CD8-positive, alpha-beta memory T cell (primary cell): Measurements from ENCODE around the gene CCDC106. TPM values are rescaled to one million over a fixed set of nuclear protein-coding genes. Genes with fewer than 3 reads are reported as not detected.

Experiments
- CTCF ChIA-PET: fragments of 350-600 bp; sonication (Branson Sonifier 250); formaldehyde crosslinking; loops from one replicate; lab custom pipeline; 2021; ENCODE audit warnings: antibody characterized with exemption; lab: Charles Lee
- POLR2A ChIA-PET: fragments of 350-600 bp; sonication (Branson Sonifier 250); formaldehyde crosslinking; loops from one replicate; lab custom pipeline; 2021; ENCODE audit warnings: antibody characterized with exemption; lab: Charles Lee
- DNase-seq, 5 donors: peaks; one replicate each; pipeline versions ENCODE4 v3.0.0 to v3.0.0-alpha.2; 2020 to 2022; ENCODE audit warnings: mixed read lengths in 1 of 5
- H3K27ac ChIP-seq: one replicate; pipeline ENCODE4 v1.7.0; 2013; ENCODE audit warnings: low read depth, mild to moderate bottlenecking, low read length, moderate library complexity
- H3K27me3 ChIP-seq: 2 replicates; pipeline ENCODE4 v1.7.0; 2013; ENCODE audit warnings: low read length, mild to moderate bottlenecking; ENCODE audit not compliant: insufficient read depth, poor library complexity, severe bottlenecking
- H3K36me3 ChIP-seq: 2 replicates; pipeline ENCODE4 v1.7.0; 2013; ENCODE audit warnings: mild to moderate bottlenecking, low read length, moderate library complexity; ENCODE audit not compliant: insufficient read depth
- H3K4me1 ChIP-seq: 2 replicates; pipeline ENCODE4 v1.7.0; 2013; ENCODE audit warnings: mild to moderate bottlenecking, low read length, moderate library complexity; ENCODE audit not compliant: insufficient read depth
- H3K4me3 ChIP-seq: 2 replicates; pipeline ENCODE4 v1.7.0; 2013; ENCODE audit warnings: mild to moderate bottlenecking, low read length
- H3K9me3 ChIP-seq: 2 replicates; pipeline ENCODE4 v1.7.0; 2013; ENCODE audit warnings: mild to moderate bottlenecking, low read length
- H3K27ac Mint-ChIP-seq, 8 donors: one replicate each; pipeline ENCODE4 v1.8.0; 2020 to 2021; ENCODE audit warnings: mixed read lengths in 8 of 8, mild to moderate bottlenecking in 6 of 8, inconsistent platforms in 3 of 8, moderate library complexity in 3 of 8
- H3K27me3 Mint-ChIP-seq, 2 donors: one replicate each; pipeline ENCODE4 v1.8.0; 2020 to 2021; ENCODE audit warnings: mixed read lengths in 2 of 2, mild to moderate bottlenecking in 1 of 2, moderate library complexity in 1 of 2
- H3K36me3 Mint-ChIP-seq, 3 donors: one replicate each; pipeline ENCODE4 v1.8.0; 2020 to 2021; ENCODE audit warnings: mixed read lengths in 3 of 3, inconsistent platforms in 1 of 3, mild to moderate bottlenecking in 1 of 3
- H3K4me1 Mint-ChIP-seq, 3 donors: one replicate each; pipeline ENCODE4 v1.8.0; 2020 to 2021; ENCODE audit warnings: mixed read lengths in 3 of 3, inconsistent platforms in 1 of 3, mild to moderate bottlenecking in 1 of 3
- H3K4me3 Mint-ChIP-seq, 7 donors: one replicate each; pipeline ENCODE4 v1.8.0; 2020 to 2021; ENCODE audit warnings: mixed read lengths in 7 of 7, mild to moderate bottlenecking in 6 of 7, moderate library complexity in 4 of 7, inconsistent platforms in 2 of 7
- H3K9me3 Mint-ChIP-seq, 5 donors: one replicate each; pipeline ENCODE4 v1.8.0; 2020 to 2022; ENCODE audit warnings: mixed read lengths in 5 of 5, mild to moderate bottlenecking in 3 of 5, moderate library complexity in 2 of 5, inconsistent platforms in 1 of 5
- polyA plus RNA-seq: library from polyadenylated mRNA; unstranded; fragments of 300-500 nt; fragmentation: Illumina TruSeq; gene quantifications from one replicate; pipeline ENCODE4 v1.2.3, GENCODE V29; 2021
- total RNA-seq, 2 experiments: library from RNA; stranded (reverse); gene quantifications; one replicate each; pipeline ENCODE4 v1.2.3, GENCODE V29; 2021

CCDC106 gene
- total and polyA plus RNA-seq, 3 experiments from 2014 or later = 0.54 to 2.2 (median 2.0) TPM

DNA sequence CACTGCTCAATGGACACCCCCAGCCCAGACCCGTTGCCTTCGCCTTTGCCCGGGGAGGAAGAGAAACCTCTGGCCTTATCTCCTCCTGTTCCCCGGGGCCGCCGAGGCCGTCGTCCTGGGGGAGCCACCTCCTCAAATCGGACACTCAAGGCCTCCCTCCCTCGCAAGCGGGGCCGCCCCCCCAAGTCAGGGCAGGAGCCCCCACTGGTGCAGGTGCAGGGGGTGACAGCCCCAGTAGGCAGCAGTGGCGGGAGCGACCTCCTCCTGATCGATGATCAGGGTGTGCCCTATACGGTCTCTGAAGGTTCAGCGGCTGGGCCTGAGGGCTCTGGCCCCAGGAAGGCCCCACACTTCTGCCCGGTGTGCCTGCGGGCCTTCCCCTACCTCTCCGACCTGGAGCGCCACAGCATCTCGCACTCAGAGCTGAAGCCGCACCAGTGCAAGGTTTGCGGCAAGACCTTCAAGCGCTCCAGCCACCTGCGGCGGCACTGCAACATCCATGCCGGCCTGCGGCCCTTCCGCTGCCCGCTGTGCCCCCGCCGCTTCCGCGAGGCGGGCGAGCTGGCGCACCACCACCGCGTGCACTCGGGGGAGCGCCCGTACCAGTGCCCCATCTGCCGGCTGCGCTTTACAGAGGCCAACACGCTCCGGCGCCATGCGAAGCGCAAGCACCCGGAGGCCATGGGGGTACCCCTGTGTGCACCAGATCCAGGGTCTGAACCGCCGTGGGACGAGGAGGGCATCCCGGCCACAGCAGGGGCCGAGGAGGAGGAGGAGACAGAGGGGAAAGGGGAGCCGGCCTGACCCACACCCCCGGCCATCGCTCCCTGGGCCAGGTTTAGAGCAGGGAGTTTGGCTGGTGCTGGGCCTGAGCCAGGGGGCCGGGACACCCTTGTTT is 45.7 kb upstream of the CCDC106 start:
- H3K4me3 Mint-ChIP-seq = peak overlapping the region in 1 of 7 donors; percentile 91
- no peak for DNase-seq
- ChIA-PET POLR2A (interaction anchor here (0.5 to 0.7 kb wide), 2 partner anchors 40 to 98 kb away, joined by 3 to 4 read pairs; no protein-coding TSS in a partner anchor), CTCF (interaction anchor here (3.9 kb wide), 1 partner anchor 23 kb away, joined by 15 read pairs; the partner anchor contains the start of gene ZNF784)
- peaks cover 38% of the 10 kb centered on the region for H3K4me1 ChIP-seq
- H3K4me3 ChIP-seq = no peak overlapping the region
- H3K36me3 Mint-ChIP-seq = peaks cover 0 to 33% (median 0%) of the 10 kb centered on the region in 3 donors
- no peaks in the 10 kb centered on the region for H3K9me3 ChIP-seq
- H3K27ac ChIP-seq = no peak overlapping the region
- no peaks in the 10 kb centered on the region for H3K36me3 ChIP-seq
- H3K27ac Mint-ChIP-seq = no peak overlapping the region
- H3K27me3 ChIP-seq = no peaks in the 10 kb centered on the region
- peaks cover 34 to 52% (median 48%) of the 10 kb centered on the region in 3 donors for H3K4me1 Mint-ChIP-seq
- no peaks in the 10 kb centered on the region for H3K27me3 Mint-ChIP-seq
- H3K9me3 Mint-ChIP-seq = no peaks in the 10 kb centered on the region

DNA sequence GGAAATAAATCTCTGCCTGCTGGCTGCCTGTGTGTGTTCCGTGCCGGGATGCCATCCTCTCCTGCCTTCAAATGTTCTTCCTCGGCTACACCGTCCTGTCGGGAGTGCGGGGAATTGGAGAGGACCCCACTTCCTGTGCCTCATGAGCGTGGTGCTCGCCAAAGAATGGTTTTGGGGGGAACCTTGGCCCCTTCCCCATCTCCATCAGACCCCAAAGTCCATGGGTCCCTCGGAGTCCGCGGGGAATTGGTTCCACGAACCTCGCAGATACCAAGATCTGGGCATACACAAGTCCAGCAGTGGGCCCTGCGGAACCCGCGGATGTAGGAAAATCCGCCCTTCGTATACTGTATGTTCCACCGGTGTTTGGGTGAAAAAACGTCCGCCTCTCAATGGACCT is 44.9 kb upstream of the CCDC106 start:
- Histone ChIP-seq H3K4me1 (peaks cover 42% of the 10 kb centered on the region), H3K27ac (no peak overlapping the region), H3K27me3 (no peaks in the 10 kb centered on the region), H3K36me3 (no peaks in the 10 kb centered on the region), H3K4me3 (no peak overlapping the region), H3K9me3 (no peaks in the 10 kb centered on the region)
- CTCF ChIA-PET = no interaction called here
- peaks cover 42 to 59% (median 55%) of the 10 kb centered on the region in 3 donors for H3K4me1 Mint-ChIP-seq
- peaks cover 0 to 39% (median 4%) of the 10 kb centered on the region in 3 donors for H3K36me3 Mint-ChIP-seq
- POLR2A ChIA-PET = no interaction called here
- peak overlapping the region in 2 of 8 donors; percentile 47 to 57 for H3K27ac Mint-ChIP-seq
- no peaks in the 10 kb centered on the region for H3K27me3 Mint-ChIP-seq
- no peaks in the 10 kb centered on the region for H3K9me3 Mint-ChIP-seq
- peak overlapping the region in 4 of 7 donors; percentile 14 to 39 (median 25) for H3K4me3 Mint-ChIP-seq
- DNase-seq = no peak

DNA sequence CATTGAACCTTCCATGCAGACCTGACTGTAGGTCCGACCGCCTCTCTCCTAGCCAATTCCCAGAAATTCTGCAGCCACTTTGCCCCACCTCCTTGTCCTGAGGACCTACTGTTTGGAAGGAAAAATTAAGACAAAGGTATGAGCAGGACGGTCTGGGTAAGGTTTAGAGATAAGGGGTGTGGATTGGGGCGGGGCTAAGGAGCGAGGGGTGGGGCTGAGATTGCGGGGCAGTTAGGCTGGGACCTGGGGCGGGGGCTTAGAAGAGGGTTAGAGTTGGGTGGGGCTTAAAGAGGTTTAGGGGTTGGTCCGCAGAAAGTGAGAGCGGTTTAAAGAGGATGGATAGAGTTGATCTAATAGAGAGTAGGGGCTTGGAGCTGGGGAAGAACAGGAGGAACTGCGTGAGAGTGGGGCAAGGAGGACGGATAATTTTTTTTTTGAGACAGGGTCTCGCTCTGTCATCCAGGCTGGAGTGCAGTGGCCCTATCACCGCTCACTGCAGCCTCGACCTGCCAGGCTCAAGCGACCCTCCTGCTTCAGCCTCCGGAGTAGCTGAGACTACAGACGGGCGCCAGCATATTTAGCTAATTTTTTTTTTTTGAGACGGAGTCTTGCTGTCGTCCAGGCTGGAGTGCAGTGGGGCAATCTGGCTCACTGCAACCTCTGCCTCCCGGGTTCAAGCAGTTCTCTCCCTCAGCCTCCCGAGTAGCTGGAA is 44.3 kb upstream of the CCDC106 start:
- H3K4me1 Mint-ChIP-seq = peaks cover 41 to 61% (median 56%) of the 10 kb centered on the region in 3 donors

DNA sequence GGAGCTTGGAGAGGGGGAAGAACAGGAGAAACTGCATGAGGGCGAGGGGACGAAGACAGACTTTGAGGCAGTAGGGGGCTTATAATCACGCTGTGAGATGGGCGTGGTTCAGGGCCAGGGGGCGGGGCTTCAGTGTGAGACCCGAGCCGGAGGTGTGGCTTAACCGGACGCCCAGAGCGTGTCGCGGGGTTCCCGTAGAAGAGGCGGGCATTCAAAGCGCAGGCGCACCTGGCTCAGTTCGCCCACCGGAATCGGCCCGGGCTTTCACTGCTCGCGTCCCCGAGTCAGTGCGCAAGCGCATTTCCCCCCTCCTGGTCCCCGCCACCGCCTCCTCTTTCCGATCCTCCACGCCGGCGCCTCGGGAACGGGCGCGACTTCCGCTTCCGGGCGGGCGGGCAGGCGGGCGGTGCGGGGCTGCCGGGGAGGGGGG is 42.8 kb upstream of the CCDC106 start:
- DNase-seq = peak; percentile 97 to 98 (median 98)
- Histone ChIP-seq H3K9me3 (no peaks in the 10 kb centered on the region), H3K4me1 (peaks cover 35% of the 10 kb centered on the region), H3K27me3 (no peaks in the 10 kb centered on the region), H3K4me3 (peak overlapping the region; percentile 71), H3K27ac (peak overlapping the region; percentile 80), H3K36me3 (peaks cover 6% of the 10 kb centered on the region)
- CTCF ChIA-PET = interaction anchor here (0.5 to 3.3 kb wide), 18 partner anchors 12 to 423 kb away, joined by 3 to 67 read pairs (median 8); partner anchors contain the start of genes U2AF2 and ZNF784
- Mint-ChIP-seq H3K27me3 (no peaks in the 10 kb centered on the region), H3K27ac (peak overlapping the region; percentile 85 to 97 (median 91)), H3K36me3 (peaks cover 4 to 44% (median 8%) of the 10 kb centered on the region in 3 donors), H3K4me3 (peak overlapping the region; percentile 85 to 93 (median 88)), H3K4me1 (peaks cover 43 to 70% (median 65%) of the 10 kb centered on the region in 3 donors), H3K9me3 (no peaks in the 10 kb centered on the region)
- POLR2A ChIA-PET = interaction anchor here (1.5 to 2.0 kb wide), 3 partner anchors 19 to 49 kb away, joined by 4 to 9 read pairs (median 4); partner anchors contain the start of gene ZNF784

More for the DNA sequence above, 44.3 kb upstream of the CCDC106 start:
- H3K4me1 ChIP-seq = peaks cover 36% of the 10 kb centered on the region
- peaks cover 0 to 40% (median 4%) of the 10 kb centered on the region in 3 donors for H3K36me3 Mint-ChIP-seq
- H3K27me3 Mint-ChIP-seq = no peaks in the 10 kb centered on the region
- CTCF ChIA-PET = interaction anchor here (1.2 kb wide), 1 partner anchor 21 kb away, joined by 3 read pairs; the partner anchor contains the start of gene ZNF784
- H3K4me3 Mint-ChIP-seq = peak overlapping the region; percentile 14 to 90 (median 38)
- H3K27ac Mint-ChIP-seq = peak overlapping the region in 6 of 8 donors; percentile 26 to 94 (median 54)
- no peak for DNase-seq
- H3K9me3 ChIP-seq = no peaks in the 10 kb centered on the region
- peak overlapping the region; percentile 80 for H3K27ac ChIP-seq
- no peak overlapping the region for H3K4me3 ChIP-seq
- POLR2A ChIA-PET = interaction anchor here (1.5 kb wide), 1 partner anchor 36 kb away, joined by 4 read pairs; no protein-coding TSS in a partner anchor
- H3K9me3 Mint-ChIP-seq = no peaks in the 10 kb centered on the region
- no peaks in the 10 kb centered on the region for H3K36me3 ChIP-seq
- no peaks in the 10 kb centered on the region for H3K27me3 ChIP-seq

DNA sequence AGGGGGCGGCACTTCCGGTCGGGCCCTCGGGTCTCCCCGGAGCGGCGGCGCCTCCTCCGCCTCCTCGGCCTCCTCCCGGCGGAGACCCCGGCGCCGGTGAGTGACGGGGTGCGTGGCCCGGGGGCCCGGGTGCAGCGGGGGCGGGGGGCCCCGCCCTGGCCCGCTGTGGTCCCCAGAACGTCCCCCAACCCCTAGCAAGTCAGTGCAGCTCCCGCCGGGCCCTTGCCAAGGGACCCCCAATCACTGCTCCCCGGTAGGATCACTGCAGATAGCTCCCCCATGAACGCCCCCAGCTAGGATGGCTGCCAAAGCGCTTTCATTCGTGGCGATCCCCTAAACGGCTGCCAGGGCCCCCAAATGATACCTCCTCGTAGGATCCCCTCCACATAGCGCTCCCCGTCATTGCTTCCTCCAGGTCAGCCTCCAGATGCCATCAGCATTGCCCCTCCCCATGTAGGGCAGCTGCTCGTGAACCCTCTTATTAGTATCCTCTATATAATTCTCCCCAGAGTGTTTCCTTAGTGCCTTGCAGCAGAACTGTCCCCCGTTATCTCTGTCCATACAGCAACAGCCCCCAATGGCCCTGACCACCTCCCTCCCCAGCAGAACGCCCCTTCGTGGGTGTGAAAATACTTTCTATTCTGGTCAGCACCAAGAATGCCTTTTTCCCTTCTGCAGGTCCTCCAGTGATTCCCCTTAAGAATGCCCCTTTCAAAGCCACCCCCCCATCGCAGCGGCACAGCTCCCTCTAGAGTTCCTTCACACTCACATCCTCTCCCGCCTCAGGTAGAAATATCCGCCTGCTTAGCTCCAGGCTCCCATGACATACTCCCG is 42.2 kb upstream of the CCDC106 start, which contains the start of gene ZNF865:
ZNF865 (plus strand) TSS at position 11 of the 834 bp plus-strand sequence. CDS start 7,972 bp downstream, outside the sequence.
- peak within 1 kb of the TSS; percentile 80 for H3K27ac ChIP-seq
- no peaks in the 10 kb centered on the region for H3K27me3 ChIP-seq
- Mint-ChIP-seq H3K9me3 (no peaks in the 10 kb centered on the region), H3K4me1 (peaks cover 48 to 72% (median 70%) of the 10 kb centered on the region in 3 donors), H3K27ac (peak within 1 kb of the TSS; percentile 92 to 99 (median 96)), H3K4me3 (peak within 1 kb of the TSS; percentile 89 to 97 (median 90)), H3K36me3 (peaks cover 4 to 49% (median 8%) of the 10 kb centered on the region in 3 donors), H3K27me3 (no peaks in the 10 kb centered on the region)
- no peaks in the 10 kb centered on the region for H3K9me3 ChIP-seq
- POLR2A ChIA-PET = interaction anchor here (0.8 to 2.0 kb wide), 4 partner anchors 19 to 49 kb away, joined by 3 to 9 read pairs (median 4); partner anchors contain the start of gene ZNF784
- peak within 1 kb of the TSS; percentile 83 for H3K4me3 ChIP-seq
- DNase-seq = peak; percentile 62 to 79 (median 67)
- CTCF ChIA-PET = interaction anchor here (0.5 to 3.3 kb wide), 21 partner anchors 8 to 424 kb away, joined by 3 to 67 read pairs (median 7); partner anchors contain the start of genes U2AF2 and ZNF784
- peaks cover 32% of the 10 kb centered on the region for H3K4me1 ChIP-seq
- H3K36me3 ChIP-seq = peaks cover 6% of the 10 kb centered on the region

DNA sequence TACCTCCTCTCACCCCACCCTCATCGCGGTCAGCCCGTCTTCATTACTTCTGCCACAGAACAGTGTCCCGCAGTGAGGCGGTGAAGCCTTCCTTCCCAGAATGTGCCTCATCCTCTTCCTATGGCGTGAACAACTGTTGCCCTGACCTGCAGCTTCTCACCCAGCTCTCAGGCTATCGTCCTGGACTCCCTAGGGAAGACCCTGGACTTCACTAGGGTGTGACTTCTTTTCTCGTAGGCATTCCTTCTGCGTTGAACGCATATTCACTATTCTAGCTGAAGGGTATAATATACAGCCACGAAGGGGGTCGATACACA is 41.6 kb upstream of the CCDC106 start:
- Mint-ChIP-seq H3K4me3 (peak overlapping the region; percentile 89 to 97 (median 90)), H3K27me3 (no peaks in the 10 kb centered on the region), H3K36me3 (peaks cover 4 to 53% (median 8%) of the 10 kb centered on the region in 3 donors), H3K9me3 (no peaks in the 10 kb centered on the region), H3K27ac (peak overlapping the region; percentile 92 to 99 (median 96)), H3K4me1 (peaks cover 49 to 71% (median 70%) of the 10 kb centered on the region in 3 donors)
- H3K4me1 ChIP-seq = peaks cover 27% of the 10 kb centered on the region
- H3K4me3 ChIP-seq = peak overlapping the region; percentile 83
- POLR2A ChIA-PET = interaction anchor here (0.8 to 2.0 kb wide), 4 partner anchors 18 to 48 kb away, joined by 3 to 9 read pairs (median 4); partner anchors contain the start of gene ZNF784
- DNase-seq = no peak
- H3K27me3 ChIP-seq = no peaks in the 10 kb centered on the region
- no peaks in the 10 kb centered on the region for H3K9me3 ChIP-seq
- H3K27ac ChIP-seq = peak overlapping the region; percentile 80
- H3K36me3 ChIP-seq = peaks cover 6% of the 10 kb centered on the region
- CTCF ChIA-PET = interaction anchor here (1.0 to 3.3 kb wide), 17 partner anchors 9 to 139 kb away, joined by 3 to 67 read pairs (median 9); partner anchors contain the start of genes U2AF2 and ZNF784
